HS-5 (cell line): ENCODE measurements around the gene IGHMBP2.

Experiments
- DNase-seq: peaks from one replicate; pipeline ENCODE4 v3.0.0-alpha.2; 2012; ENCODE audit warnings: low read depth

The IGHMBP2 gene

DNA sequence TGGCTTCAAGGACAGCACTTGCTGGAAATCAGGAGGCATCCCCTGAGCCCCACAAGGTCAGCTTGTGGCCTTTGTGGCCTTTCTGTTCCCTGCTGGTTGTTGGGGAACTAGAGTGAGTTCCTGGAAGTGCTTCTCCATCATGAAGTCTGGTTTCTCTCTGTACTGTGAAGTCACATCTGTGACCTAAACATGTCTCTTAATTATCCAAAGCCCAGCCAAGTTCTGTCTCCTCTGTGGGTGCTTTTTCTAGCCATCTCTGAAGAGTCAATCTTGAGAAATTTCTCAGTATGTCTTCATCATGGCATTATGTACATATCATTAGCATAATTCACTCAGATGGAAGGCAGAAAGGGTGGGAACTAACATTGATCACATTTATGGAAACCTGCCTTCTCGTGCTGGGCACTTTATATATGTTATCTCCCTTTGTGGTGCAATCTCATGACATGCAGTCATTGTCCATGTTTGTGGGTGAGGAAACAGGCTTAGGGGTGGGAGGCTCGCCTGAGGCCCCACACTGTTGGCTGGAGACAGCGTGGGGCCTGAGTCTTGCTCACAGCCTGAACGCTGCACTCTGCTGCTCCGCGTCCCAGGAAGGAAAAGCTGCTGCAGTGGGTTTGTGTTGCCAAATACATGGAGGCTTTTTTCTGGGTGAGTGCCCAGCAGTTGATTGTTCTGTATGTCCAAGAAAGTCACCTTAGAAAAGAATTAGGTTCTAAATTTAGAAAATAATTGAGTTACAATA lies 24.6 kb downstream of the IGHMBP2 start:
- no peak for DNase-seq

DNA sequence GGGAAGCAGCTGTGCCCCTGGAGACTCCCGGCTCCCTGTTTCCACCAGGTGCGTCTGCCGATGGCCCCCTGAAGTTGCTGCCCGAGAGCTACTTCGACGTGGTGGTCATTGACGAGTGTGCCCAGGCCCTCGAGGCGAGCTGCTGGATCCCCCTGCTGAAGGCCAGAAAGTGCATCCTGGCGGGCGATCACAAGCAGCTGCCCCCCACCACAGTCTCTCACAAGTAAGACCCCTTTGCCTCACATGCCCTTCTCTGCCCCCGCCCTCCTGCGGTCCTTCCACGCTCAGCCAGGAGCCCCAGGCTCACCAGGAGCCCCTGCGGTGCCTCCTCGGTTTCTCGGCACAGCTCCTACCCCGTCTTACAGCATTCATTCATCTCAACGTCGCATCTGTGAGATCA lies 25.4 kb downstream of the IGHMBP2 start:
- DNase-seq: no peak

DNA sequence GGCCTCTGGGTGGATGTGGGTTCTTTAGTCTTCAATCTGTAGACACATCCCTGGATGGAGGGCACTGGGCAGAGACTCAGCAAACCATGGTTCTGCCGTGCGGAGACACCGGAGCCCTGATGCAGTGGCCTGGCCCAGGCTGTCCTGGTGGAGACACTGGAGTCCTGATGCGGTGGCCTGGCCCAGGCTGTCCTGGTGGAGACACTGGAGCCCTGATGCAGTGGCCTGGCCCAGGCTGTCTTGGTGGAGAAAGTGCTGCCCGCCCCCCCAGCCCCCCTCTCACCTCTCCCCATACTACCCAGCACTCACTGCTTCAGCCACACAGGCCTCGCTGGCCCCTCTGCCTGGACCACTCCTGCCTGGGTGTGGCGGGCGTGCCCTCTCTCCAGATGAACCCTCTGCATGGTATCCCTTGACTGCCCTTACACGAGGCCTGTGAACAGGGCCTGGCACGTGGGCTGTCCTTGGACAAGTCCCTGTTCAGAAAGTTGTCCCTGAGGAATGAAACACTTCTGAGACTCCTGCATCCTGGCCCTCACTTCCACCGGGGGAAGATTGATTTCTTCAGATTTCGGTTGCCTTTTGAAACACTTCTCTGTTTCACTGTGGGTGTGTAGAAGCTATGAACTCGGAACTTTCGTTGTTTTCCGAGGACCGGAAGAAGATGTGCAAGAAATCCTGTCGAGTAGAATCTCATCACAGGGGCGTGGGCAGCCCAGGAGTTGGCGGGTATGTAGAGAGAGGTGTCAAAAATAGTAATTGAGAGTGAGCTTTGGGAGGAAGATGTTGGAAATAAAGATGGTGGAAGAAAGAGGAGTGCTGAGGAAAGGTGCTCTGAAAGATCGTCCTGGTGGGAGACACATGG lies 26.2 kb downstream of the IGHMBP2 start:
- DNase-seq: no peak

DNA sequence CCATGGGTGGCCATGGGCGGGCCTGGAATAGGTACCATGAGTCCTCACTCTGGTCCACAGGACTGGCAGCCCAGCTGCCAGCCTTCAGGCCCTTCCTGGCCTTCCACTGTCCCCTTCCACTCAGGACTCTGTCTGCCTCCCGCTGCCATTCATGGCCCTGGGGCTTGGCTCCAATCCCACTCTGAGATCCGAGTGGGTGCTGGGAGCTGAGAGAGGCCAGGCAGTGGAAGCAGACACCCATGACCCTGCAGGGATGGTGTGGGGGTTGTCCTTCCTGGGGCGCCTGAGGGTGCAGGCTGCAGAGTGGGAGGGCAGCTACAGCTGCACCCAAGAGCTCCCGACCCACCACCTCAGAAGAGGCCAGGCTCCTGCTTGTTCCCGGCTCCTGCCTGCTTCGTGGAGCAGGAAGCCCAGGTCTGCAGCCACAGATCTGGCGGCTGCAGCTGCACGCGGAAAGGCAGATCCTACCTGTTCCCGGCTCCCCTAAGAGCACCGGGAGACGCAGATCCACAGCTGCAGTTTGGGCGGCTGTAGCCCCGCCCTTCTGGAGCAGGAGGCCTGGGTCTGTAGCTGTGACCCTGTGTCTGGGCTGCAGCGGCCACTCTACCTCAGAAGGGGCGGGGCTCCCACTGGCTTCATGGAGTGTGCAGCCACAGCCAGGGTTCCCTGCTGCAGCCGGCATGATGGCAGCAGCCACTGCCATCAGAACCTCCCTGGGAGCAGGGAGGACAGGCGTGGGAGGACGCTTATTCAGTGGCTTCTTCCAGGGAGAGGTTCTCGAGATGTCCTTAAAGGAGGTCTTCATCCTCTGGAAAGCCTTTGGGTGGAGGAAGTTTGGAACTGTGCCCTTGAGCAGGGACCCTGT lies 27.5 kb downstream of the IGHMBP2 start:
- DNase-seq: no peak

DNA sequence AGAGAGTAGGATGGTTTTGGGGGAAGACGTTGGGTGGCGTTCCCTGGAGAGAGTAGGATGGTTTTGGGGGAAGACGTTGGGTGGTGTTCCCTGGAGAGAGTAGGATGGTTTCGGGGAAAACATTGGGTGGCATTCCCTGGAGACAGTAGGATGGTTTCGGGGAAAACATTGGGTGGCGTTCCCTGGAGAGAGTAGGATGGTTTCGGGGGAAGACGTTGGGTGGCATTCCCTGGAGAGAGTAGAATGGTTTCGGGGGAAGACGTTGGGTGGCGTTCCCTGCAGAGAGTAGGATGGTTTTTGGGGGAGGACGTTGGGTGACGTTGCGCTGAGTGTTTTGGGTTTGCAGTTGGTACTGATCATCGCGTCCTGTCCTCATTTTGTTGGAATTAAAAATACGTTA lies 28.2 kb downstream of the IGHMBP2 start:
- no peak for DNase-seq

DNA sequence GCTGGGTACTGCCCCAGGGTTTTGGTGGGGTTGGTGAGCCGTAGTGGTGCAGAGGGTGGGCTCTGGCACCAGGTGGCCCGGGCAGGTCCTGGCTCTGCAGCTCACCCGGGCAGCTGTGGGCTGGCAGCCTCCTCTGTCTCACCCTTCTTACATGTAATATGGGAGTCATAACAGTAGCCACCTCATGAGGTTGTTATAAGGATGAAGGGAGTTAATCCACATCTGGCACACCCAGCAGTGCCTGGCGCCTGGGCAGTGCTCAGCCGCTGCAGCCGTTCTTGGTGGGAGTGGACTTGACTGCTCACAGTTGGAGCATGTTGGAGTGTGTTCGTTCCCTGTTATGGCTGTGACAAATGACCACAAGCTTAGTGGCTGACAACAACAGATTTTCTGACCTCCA lies 28.7 kb downstream of the IGHMBP2 start:
- no peak for DNase-seq

DNA sequence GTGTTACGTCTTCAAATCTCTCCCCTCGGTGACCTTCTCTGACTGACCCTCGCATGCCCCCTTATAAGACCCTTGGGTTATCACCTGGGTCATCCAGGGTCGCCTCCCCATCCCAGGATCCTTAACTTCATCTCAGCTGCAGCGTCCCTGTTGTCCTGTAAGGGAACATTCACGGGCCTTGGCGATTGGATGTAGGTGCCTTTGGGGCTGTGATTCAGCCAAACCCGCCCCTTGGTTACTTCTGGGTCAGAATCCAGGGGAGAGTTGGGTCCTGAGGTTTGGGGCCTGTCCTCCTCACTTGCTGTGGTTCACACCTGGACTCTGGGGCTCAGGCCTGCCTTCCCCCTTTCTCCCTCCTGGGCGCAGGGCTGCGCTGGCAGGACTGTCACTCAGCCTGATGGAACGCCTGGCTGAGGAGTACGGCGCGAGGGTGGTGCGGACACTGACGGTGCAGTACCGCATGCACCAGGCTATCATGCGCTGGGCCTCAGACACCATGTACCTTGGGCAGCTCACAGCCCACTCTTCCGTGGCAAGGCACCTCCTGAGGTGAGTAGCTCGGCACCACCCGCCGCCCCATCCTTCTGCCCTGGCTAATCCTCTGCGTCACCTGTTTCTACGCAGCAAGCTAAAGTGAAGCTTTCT lies 29.4 kb downstream of the IGHMBP2 start:
- DNase-seq: no peak

DNA sequence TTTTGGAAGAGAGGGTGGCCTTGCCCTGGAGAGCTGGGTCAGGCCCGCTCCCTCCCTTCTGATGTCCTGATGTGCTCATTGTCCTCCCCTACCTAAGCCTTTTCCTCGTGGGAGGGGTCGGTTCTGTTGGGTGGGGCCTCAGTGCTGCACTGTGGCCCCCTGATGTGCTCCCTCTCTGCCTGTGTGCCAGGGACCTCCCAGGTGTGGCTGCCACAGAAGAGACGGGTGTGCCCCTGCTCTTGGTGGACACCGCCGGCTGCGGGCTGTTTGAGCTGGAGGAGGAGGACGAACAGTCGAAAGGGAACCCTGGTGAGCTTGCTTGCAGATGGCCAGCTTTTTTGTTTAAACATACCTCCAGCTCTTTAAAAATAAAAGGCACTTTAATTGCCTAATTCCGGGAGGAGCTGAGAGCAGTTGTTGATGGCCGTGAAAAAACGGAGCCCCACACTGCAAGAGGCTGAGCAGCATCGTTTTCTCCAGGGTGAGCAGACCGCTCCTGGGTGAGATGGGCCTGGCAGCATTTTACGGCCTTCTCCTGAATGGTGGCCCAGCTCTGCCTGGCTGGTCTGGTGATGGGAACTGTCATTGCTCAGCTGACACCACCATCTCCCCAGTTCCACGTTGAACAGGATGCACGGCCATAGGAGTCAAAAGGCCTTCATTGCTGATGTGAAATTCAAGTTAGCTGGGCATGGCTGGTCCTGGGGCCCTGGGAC lies 30.1 kb downstream of the IGHMBP2 start:
- DNase-seq: no peak

DNA sequence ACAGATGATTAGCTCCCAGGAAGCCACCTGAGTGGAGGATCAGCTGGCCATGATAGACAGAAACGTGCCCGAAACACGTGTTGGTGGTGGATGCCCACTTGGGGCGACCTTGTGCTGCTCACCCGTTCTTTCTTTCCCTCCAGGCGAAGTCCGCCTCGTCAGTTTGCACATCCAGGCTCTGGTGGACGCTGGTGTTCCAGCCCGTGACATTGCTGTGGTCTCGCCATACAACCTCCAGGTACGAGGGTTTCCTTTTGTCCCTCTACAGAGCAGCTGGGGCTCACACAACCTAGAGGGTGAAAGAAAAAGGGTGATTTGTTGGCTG lies 30.6 kb downstream of the IGHMBP2 start:
- no peak for DNase-seq

DNA sequence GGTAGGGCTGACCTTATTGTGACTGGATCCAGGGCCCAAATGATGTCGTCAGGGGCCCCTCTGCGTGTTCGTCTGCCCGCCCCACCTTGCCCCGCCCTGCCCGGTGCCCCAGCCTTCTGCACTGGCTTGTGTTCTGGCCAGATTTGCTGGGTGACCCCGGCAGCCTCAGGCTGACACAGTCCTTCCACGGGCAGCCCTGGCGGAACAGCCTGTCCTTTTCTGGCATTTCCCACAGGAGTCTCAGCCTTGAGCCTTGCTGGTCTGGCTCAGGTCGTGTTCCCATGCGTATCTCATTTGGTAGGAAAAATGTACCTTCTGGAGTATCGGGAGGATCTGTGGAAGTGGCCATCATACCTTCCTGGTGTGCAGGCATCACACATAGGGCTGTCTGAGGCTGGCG lies 31.0 kb downstream of the IGHMBP2 start:
- no peak for DNase-seq

DNA sequence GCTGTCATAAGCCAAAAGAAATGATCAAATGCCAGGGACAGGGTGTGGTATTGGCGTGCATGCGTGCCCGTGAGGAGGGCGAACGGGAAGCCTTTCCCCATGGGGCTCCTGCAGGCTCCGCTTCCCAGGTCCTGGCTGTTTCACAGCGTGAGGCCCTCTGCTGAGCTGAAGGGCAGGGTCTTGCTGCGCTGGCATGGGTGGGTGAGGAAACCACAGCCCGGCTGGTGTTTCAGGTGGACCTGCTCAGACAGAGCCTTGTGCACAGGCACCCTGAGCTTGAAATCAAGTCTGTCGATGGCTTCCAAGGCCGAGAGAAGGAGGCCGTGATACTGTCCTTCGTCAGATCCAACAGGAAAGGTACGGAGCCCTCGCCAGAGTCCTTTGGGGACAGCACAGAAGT lies 31.4 kb downstream of the IGHMBP2 start:
- no peak for DNase-seq

DNA sequence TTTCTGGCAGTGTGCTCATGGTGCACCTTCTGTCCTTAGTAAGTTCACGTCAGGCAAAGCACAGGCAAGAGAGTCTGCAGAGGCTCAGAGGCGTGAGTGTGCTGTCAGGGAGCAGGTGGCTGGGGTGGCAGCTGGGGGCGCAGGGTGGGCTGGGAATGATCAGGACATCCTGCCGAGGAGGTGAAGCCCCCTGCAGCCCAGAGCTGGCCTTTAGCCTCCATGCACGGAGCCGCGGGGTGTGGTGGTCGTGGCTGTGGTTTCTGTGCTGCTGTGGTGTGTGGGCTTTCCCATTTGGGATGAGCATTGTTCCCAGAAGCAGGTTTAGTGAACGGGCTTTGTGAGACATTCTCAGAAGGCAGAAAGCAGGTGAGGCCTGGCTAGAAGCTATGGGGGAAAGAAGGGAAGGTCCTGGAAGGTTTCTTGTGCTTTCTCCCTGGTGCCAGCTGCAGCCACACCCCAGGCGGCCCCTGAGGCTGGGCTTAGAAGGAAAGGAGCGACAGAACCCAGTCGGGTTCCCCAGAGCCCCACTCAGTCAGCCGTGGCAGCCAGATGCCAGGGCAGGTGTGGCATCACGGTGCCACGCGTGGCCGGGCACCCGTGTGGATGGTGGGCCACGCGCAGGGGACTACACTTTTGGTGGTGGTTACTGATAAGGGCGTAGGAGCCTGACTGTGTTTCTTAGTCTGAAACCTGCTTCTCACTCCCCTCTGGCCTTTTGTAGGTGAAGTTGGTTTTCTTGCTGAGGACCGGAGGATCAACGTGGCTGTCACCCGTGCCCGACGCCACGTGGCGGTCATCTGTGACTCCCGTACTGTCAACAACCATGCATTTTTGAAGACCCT lies 32.0 kb downstream of the IGHMBP2 start:
- no peak for DNase-seq

DNA sequence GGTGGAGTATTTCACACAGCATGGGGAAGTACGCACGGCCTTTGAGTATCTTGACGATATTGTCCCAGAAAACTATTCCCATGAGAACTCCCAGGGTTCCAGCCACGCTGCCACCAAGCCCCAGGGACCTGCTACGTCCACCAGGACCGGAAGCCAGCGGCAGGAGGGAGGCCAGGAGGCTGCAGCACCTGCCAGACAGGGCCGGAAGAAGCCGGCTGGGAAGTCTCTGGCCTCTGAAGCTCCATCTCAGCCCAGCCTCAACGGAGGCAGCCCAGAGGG lies 32.6 kb downstream of the IGHMBP2 start:
- DNase-seq: no peak

DNA sequence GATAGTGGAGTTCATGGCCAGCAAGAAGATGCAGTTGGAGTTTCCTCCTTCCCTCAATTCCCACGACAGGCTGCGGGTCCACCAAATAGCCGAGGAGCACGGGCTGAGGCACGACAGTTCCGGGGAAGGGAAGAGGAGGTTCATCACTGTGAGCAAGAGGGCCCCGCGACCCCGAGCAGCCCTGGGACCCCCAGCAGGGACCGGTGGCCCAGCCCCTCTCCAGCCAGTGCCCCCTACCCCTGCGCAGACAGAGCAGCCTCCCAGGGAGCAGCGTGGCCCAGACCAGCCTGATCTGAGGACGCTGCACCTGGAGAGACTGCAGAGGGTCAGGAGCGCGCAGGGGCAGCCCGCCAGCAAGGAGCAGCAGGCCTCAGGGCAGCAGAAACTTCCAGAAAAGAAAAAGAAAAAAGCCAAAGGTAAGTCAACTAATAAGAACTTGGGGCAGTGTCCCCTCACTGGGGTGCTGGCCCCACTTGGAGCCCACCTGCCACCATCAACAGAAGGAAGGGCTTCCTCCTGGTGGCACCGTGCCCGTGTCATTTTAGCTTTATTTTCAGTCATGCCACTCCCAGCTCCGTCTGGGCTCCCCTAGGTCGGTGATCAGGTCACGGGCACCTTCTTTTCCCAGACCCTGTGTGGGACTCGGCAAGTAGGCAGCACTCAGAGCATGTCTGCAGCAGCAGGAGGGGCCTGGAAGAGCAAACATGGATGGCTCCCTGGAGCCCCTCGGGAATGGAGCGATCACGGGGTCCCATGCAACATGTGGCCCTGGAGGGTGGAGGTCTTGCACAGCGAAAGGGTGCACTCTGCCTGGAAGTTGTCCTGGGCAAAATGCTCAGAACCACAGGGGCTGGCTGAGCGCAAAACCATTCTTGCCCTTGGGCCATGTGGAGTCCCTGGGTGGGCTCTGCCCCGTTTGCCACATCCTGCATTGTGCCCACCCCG lies 33.3 kb downstream of the IGHMBP2 start:
- DNase-seq: no peak

DNA sequence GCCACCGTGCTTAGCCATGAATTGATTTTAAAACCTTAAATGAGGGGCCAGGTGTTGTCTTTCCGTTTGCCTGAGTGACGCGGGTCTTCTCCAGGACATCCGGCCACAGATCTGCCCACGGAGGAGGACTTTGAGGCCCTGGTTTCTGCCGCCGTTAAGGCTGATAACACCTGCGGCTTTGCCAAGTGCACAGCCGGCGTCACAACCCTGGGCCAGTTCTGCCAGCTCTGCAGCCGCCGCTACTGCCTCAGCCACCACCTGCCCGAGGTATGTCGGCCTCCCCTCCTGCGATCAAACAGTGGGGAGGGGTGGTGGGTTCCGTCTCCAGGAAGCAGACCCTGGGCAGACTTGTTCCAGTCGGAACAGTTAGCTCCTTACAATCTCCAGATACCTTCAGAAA lies 34.4 kb downstream of the IGHMBP2 start:
- no peak for DNase-seq

DNA sequence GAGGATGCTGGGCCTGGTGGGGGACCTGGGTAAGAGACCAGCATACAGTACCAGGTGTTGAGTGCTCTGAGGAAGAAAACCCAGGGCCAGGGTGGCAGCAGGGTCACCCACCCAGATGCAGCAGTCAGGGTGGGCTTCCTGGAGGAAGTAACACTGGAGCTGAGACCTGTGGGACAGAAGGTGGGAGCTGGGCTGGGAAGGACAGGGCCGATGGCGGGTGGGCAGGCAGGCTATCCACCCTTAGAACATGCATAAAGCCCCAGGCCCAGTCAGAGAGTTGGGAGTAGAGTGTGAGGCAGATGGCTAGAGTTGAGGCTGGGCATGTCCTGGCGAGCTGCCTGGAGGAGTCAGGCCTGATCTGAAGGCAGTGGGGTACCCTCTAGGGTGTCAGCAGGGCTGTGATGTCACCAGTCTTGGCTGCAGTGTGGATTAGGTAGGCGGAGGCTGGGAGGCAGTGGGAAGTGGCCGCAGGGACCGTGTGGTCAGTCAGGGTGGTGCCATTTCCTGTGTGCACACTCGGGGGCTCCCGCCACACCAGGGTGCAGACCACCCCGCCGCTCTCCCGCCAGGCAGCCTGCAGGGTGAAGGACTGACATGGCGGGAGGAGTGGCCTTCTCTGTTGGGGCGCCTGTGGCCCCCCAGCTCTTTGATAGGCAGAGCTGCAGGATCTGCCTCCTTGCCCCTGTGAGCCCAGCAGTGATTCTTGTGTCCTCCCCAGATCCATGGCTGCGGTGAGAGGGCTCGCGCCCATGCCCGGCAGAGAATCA lies 35.3 kb downstream of the IGHMBP2 start:
- no peak for DNase-seq

DNA sequence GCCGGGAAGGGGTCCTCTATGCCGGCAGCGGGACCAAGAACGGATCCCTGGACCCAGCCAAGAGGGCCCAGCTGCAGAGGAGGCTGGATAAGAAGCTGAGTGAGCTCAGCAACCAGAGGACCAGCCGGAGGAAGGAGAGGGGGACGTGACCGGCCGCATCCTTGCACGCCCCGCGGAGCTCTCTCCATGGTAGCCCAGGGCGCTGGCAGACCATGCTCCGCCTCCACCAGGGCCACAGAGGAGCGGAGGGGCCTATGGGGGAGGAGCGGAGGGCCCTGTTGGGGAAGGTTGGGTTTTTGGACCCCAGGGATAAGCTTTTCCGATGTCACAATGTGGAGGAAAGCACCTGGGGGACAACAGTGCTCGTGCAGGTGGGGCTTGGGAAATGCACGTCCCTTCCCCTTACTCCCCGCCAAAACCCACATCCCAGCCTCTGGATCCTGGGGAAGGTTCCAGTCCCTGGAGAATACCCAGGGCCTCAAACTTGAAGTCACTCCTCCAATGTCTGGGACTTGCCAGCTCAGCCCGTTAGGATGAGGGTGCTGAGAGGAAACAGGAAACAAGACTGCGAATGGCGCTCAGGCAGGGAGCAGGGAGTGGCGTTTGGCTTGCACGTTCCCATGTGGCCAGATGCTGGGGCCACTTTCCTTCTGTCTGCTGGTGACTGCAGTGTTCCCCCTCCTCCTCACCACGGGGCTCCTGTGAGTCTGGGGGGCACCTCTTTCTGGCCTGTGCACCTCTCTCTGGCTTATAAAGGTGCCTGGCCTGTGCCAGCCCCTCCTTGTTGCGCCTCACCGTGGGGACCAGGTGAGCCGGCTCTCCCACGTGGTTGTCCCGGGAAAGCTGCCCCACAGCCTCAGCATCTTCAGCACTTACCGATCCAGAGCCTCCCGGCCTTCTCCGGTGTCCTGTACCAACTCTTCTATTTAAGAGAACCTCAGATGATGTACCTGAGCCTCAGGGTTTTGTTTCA lies 36.2 kb downstream of the IGHMBP2 start:
- no peak for DNase-seq
